Stimulated activated CD4-positive, alpha-beta T cell treated with anti-CD3 and anti-CD28 coated beads, Interleukin-1b, Interleukin-23, amount 100 ng/mL, for 1 hour (primary cell): ENCODE results near the gene TPD52L2.
"Not testable (repeated sequence)": the region's sequence is repeated elsewhere in the genome, so short reads cannot be mapped to it uniquely, and the experiment has no call there.

Experiments used
- DNase-seq, 2 donors: peaks; one replicate each; pipeline ENCODE4 v3.0.0-alpha.2; 2020; ENCODE audit warnings: low read depth in 2 of 2

TPD52L2 gene

GRCh38 chr20:63835021-63835858, 29.8 kb upstream of the TPD52L2 start:
- no peak for DNase-seq

- DNase-seq = no peak
Measured at GRCh38 chr20:63836458-63837344, 28.4 kb upstream of the TPD52L2 start.

- DNase-seq = no peak
Measured at GRCh38 chr20:63837479-63837878, 27.6 kb upstream of the TPD52L2 start.

GRCh38 chr20:63839620-63840019, 25.4 kb upstream of the TPD52L2 start:
- DNase-seq = no peak

- no peak for DNase-seq
Measured at GRCh38 chr20:63840405-63840828, 24.7 kb upstream of the TPD52L2 start.

- no peak for DNase-seq
Measured at GRCh38 chr20:63842258-63842657, 22.8 kb upstream of the TPD52L2 start.

- no peak for DNase-seq
Measured at GRCh38 chr20:63843222-63843621, 21.8 kb upstream of the TPD52L2 start.

GRCh38 chr20:63843778-63844177, 21.3 kb upstream of the TPD52L2 start:
- DNase-seq = no peak

- no peak for DNase-seq
Measured at GRCh38 chr20:63844511-63844991, 20.5 kb upstream of the TPD52L2 start.

GRCh38 chr20:63846128-63846771, 18.8 kb upstream of the TPD52L2 start:
- DNase-seq = no peak

- DNase-seq = no peak
Measured at GRCh38 chr20:63846888-63847236, 18.2 kb upstream of the TPD52L2 start.

- DNase-seq = no peak
Measured at GRCh38 chr20:63847237-63848002, 17.6 kb upstream of the TPD52L2 start.

- DNase-seq = no peak
Measured at GRCh38 chr20:63848003-63848911, 16.8 kb upstream of the TPD52L2 start.

- no peak for DNase-seq
Measured at GRCh38 chr20:63850689-63851547, 14.2 kb upstream of the TPD52L2 start.

- DNase-seq = not testable (repeated sequence)
Measured at GRCh38 chr20:63851548-63851943, 13.5 kb upstream of the TPD52L2 start.

- not testable (repeated sequence) for DNase-seq
Measured at GRCh38 chr20:63853733-63854068, 11.4 kb upstream of the TPD52L2 start.

GRCh38 chr20:63854069-63854765, 10.9 kb upstream of the TPD52L2 start:
- DNase-seq = no peak

- no peak for DNase-seq
Measured at GRCh38 chr20:63854766-63855362, 10.2 kb upstream of the TPD52L2 start.
